HEK293 (cell line): ENCODE measurements around the gene AJM1.

Experiments used
- CTCF ChIA-PET: fragments of 350-600 bp; formaldehyde crosslinking; extraction: SDS; loops from one replicate; lab custom pipeline; 2021; ENCODE audit warnings: antibody characterized with exemption; lab: Yijun Ruan, JAX
- POLR2A ChIA-PET: fragments of 300-600 bp; formaldehyde crosslinking; extraction: SDS; loops from one replicate; lab custom pipeline; 2020; ENCODE audit warnings: antibody characterized with exemption, inconsistent platforms; lab: Yijun Ruan, JAX
- H3K27ac ChIP-seq: fragments of 200-500 bp; sonication (Bioruptor generic); 2 replicates; pipeline ENCODE4 v1.5.1; 2014; ENCODE audit warnings: low read depth, low read length, control low read depth, inconsistent platforms; ENCODE audit errors: extremely low read depth
- H3K36me3 ChIP-seq, 2 experiments: fragments of 200-500 bp in 1 of 2; sonication (Bioruptor generic) in 1 of 2; 1 replicate in 1 of 2; 2 replicates in 1 of 2; pipeline ENCODE4 v1.5.1; 2014 to 2017; ENCODE audit warnings: inconsistent platforms in 2 of 2, low read length in 2 of 2; ENCODE audit not compliant: control insufficient read depth in 2 of 2, insufficient read depth in 1 of 2
- H3K4me1 ChIP-seq: fragments of 200-500 bp; sonication (Bioruptor generic); 2 replicates; pipeline ENCODE4 v1.5.1; 2014; ENCODE audit warnings: mild to moderate bottlenecking, low read length, inconsistent platforms; ENCODE audit not compliant: control insufficient read depth, insufficient read depth
- H3K4me3 ChIP-seq: 2 replicates; pipeline ENCODE4 v1.5.1; 2011; ENCODE audit warnings: low read depth, mild to moderate bottlenecking, control low read depth, low read length, moderate library complexity
- H3K9me3 ChIP-seq: fragments of 200-500 bp; sonication (Bioruptor generic); 2 replicates; pipeline ENCODE4 v1.5.1; 2014; ENCODE audit warnings: low read depth, low read length, inconsistent platforms; ENCODE audit not compliant: control insufficient read depth, insufficient read depth
- FEZF1 ChIP-seq: fragments of 450-650 bp; formaldehyde crosslinking; IDR thresholded peaks from 2 replicates; pipeline ENCODE4 v1.5.1; 2016; ENCODE audit warnings: missing biosample characterization, missing genetic modification characterization
- HIC1 ChIP-seq: fragments of 450-650 bp; formaldehyde crosslinking; IDR thresholded peaks from 2 replicates; pipeline ENCODE4 v1.5.1; 2016; ENCODE audit warnings: missing biosample characterization, missing genetic modification characterization
- PATZ1 ChIP-seq: fragments of 450-650 bp; formaldehyde crosslinking; IDR thresholded peaks from 2 replicates; pipeline ENCODE4 v1.5.1; 2016; ENCODE audit warnings: missing biosample characterization, missing genetic modification characterization
- PBX3 ChIP-seq: sonication (generic); formaldehyde crosslinking; IDR thresholded peaks from 2 replicates; pipeline ENCODE4 v1.8.1; 2022; ENCODE audit warnings: mild to moderate bottlenecking, moderate library complexity, missing genetic modification reagents
- PRDM10 ChIP-seq: fragments of 450-650 bp; formaldehyde crosslinking; IDR thresholded peaks from 2 replicates; pipeline ENCODE4 v1.5.1; 2016; ENCODE audit warnings: missing biosample characterization, missing genetic modification characterization
- ZBTB20 ChIP-seq: fragments of 450-650 bp; formaldehyde crosslinking; IDR thresholded peaks from 2 replicates; pipeline ENCODE4 v1.5.1; 2016; ENCODE audit warnings: missing biosample characterization, missing genetic modification characterization
- ZBTB48 ChIP-seq: fragments of 450-650 bp; formaldehyde crosslinking; IDR thresholded peaks from 2 replicates; pipeline ENCODE4 v1.5.1; 2016; ENCODE audit warnings: missing biosample characterization, missing genetic modification characterization
- ZFHX2 ChIP-seq: fragments of 450-650 bp; formaldehyde crosslinking; conservative IDR thresholded peaks from 2 replicates; pipeline ENCODE4 v1.5.1; 2016; ENCODE audit warnings: missing biosample characterization, missing genetic modification characterization
- ZFP69B ChIP-seq: fragments of 450-650 bp; formaldehyde crosslinking; IDR thresholded peaks from 2 replicates; pipeline ENCODE4 v1.5.1; 2016; ENCODE audit warnings: missing biosample characterization, missing genetic modification characterization
- ZNF140 ChIP-seq: fragments of 450-650 bp; formaldehyde crosslinking; IDR thresholded peaks from 2 replicates; pipeline ENCODE4 v1.5.1; 2016; ENCODE audit warnings: missing biosample characterization, missing genetic modification characterization
- ZNF521 ChIP-seq: fragments of 450-650 bp; formaldehyde crosslinking; IDR thresholded peaks from 2 replicates; pipeline ENCODE4 v1.5.1; 2017; ENCODE audit warnings: missing biosample characterization, mild to moderate bottlenecking, missing genetic modification characterization
- ZNF600 ChIP-seq: fragments of 450-650 bp; formaldehyde crosslinking; IDR thresholded peaks from 2 replicates; pipeline ENCODE4 v1.5.1; 2016; ENCODE audit warnings: missing biosample characterization, missing genetic modification characterization
- ZNF768 ChIP-seq: fragments of 450-650 bp; formaldehyde crosslinking; IDR thresholded peaks from 2 replicates; pipeline ENCODE4 v1.5.1; 2018; ENCODE audit warnings: missing biosample characterization, mild to moderate bottlenecking, missing genetic modification characterization

Gene AJM1

GRCh38 chr9:136858844-136859757 lies 16.8 kb downstream of the AJM1 start (continued):
- TF ChIP-seq PRDM10 (tag by site-specific recombination) (0 out of 2 replicates have a peak, but pooled peaks have one; percentile 30), ZBTB48 (tag by site-specific recombination) (peak; percentile 59), ZFHX2 (tag by site-specific recombination) (peak; percentile 59), ZFP69B (0 out of 2 replicates have a peak, but pooled peaks have one; percentile 42), PATZ1 (tag by site-specific recombination) (0 out of 2 replicates have a peak, but pooled peaks have one; percentile 29)
- TF ChIP-seq, all 188 proteins: peak for 9

GRCh38 chr9:136860529-136860928 lies 18.3 kb downstream of the AJM1 start:
- Histone ChIP-seq H3K4me3 (no peak overlapping the region), H3K36me3 (peaks cover 0 to 71% of the 10 kb centered on the region in 2 experiments; a peak in 2 of 3 replicates), H3K9me3 (no peaks in the 10 kb centered on the region), H3K27ac (no peak overlapping the region), H3K4me1 (no peaks in the 10 kb centered on the region)
- ChIA-PET CTCF (interaction anchor here (0.6 to 0.9 kb wide), 3 partner anchors 15 to 20 kb away, joined by 3 to 4 read pairs (median 3); no protein-coding TSS in a partner anchor), POLR2A (interaction anchor here (0.5 to 2.7 kb wide), 9 partner anchors 9 to 105 kb away, joined by 3 to 9 read pairs (median 4); partner anchors contain the start of genes AJM1 and MAMDC4)
- TF ChIP-seq FEZF1 (tag by site-specific recombination) = no peak
- TF ChIP-seq ZNF768 (tag by site-specific recombination) = no peak
- no peak for TF ChIP-seq ZNF140 (tag by site-specific recombination)
- TF ChIP-seq ZNF600 (tag by site-specific recombination) = peak; percentile 37; the same call in 1 of the 2 replicates
- TF ChIP-seq ZBTB20 = peak; percentile 33
- TF ChIP-seq, all 188 proteins: peak for 2

GRCh38 chr9:136860933-136861873 lies 18.9 kb downstream of the AJM1 start:
- 0 out of 2 replicates have a peak, but pooled peaks have one; percentile 11 for TF ChIP-seq HIC1 (tag by site-specific recombination)
- TF ChIP-seq ZNF521 (tag by site-specific recombination) = no peak
- 0 out of 2 replicates have a peak, but pooled peaks have one; percentile 28 for TF ChIP-seq PBX3 (CRISPR knock-in tag)
- TF ChIP-seq, all 188 proteins: peak for 2
- no peaks in the 10 kb centered on the region for H3K4me1 ChIP-seq
- CTCF ChIA-PET = interaction anchor here (0.5 to 0.9 kb wide), 5 partner anchors 14 to 74 kb away, joined by 3 to 4 read pairs (median 3); no protein-coding TSS in a partner anchor
- POLR2A ChIA-PET = interaction anchor here (0.5 to 2.7 kb wide), 11 partner anchors 10 to 131 kb away, joined by 3 to 9 read pairs (median 3); partner anchors contain the start of genes AJM1, MAMDC4, PAXX and TRAF2
- H3K9me3 ChIP-seq = no peaks in the 10 kb centered on the region
- no peak overlapping the region for H3K27ac ChIP-seq
- peaks cover 0 to 71% of the 10 kb centered on the region in 2 experiments; a peak in 2 of 3 replicates for H3K36me3 ChIP-seq
- no peak overlapping the region for H3K4me3 ChIP-seq
